HepG2 (cell line): ENCODE measurements around the gene MGMT. TPM values are rescaled to one million over a fixed set of nuclear protein-coding genes. Genes with fewer than 3 reads are reported as not detected.

Experiments
- ATAC-seq: fragments of 200-7000 bp; cut with Tn5 transposase; 3 replicates; pipeline ENCODE4 v1.9.1; 2020; ENCODE audit warnings: mild to moderate bottlenecking, moderate library complexity
- BruUV-seq: library from RNA; stranded (reverse); fragments of 400-500 nt; replicated peaks from 2 replicates; lab custom pipeline; 2021; lab: Mats Ljungman, UMichigan
- CTCF ChIA-PET: fragments of 300-600 bp; formaldehyde crosslinking; extraction: SDS; loops from one replicate; lab custom pipeline; 2021; ENCODE audit warnings: low total read pairs, inconsistent platforms, low intra/inter-chr PET ratio; lab: Yijun Ruan, JAX
- POLR2A ChIA-PET: fragments of 350-600 bp; sonication (Branson Sonifier 250); formaldehyde crosslinking; loops from one replicate; lab custom pipeline; 2020; ENCODE audit warnings: antibody characterized with exemption, inconsistent platforms; lab: Yijun Ruan, JAX
- DNase-seq: peaks from one replicate; pipeline ENCODE4 v3.0.0-alpha.2; 2015; ENCODE audit warnings: low spot score
- FAIRE-seq: peaks from 3 replicates; lab custom pipeline; 2011; peaks lifted over from hg19 to GRCh38; lab: Jason Lieb, UNC
- H2AFZ ChIP-seq: one replicate; pipeline ENCODE4 v1.6.1; 2011; ENCODE audit warnings: low read length, inconsistent platforms
- H3K27ac ChIP-seq: fragments of 300-600 bp; 3 replicates; pipeline ENCODE4 v1.8.0; 2011; ENCODE audit warnings: mixed run types, mild to moderate bottlenecking, mixed read lengths, low read length, inconsistent platforms; ENCODE audit not compliant: insufficient read depth; ENCODE audit errors: extremely low read length
- H3K27me3 ChIP-seq, 2 experiments: fragments of 200-600 bp in 1 of 2; 2 replicates in 1 of 2; 3 replicates in 1 of 2; pipeline versions ENCODE4 v1.6.0 to v1.8.0; 2011; ENCODE audit warnings: low read length in 2 of 2, mild to moderate bottlenecking in 2 of 2, moderate library complexity in 2 of 2, inconsistent platforms in 1 of 2; ENCODE audit not compliant: insufficient read depth in 2 of 2, control insufficient read depth in 1 of 2
- H3K36me3 ChIP-seq, 2 experiments: fragments of 200-600 bp in 1 of 2; replicated peaks in 1 of 2; 2 replicates in 1 of 2; 3 replicates in 1 of 2; pipeline versions ENCODE4 v1.5.1 to v1.8.0; 2011; ENCODE audit warnings: low read length in 2 of 2, inconsistent platforms in 1 of 2; ENCODE audit not compliant: insufficient read depth in 2 of 2, control insufficient read depth in 1 of 2
- H3K4me1 ChIP-seq: 2 replicates; pipeline ENCODE4 v1.5.1; 2012; ENCODE audit warnings: low read length, inconsistent platforms; ENCODE audit not compliant: insufficient read depth
- H3K4me2 ChIP-seq: 2 replicates; pipeline ENCODE4 v1.6.0; 2011; ENCODE audit warnings: low read depth, low read length, inconsistent platforms
- H3K4me3 ChIP-seq, 3 experiments: fragments of 200-600 bp in 1 of 3; sonication (generic), shearing (Covaris generic) in 1 of 3; replicated peaks in 1 of 3; 2 replicates each; pipeline ENCODE4 v1.5.1; 2011 to 2016; ENCODE audit warnings: low read length in 3 of 3, inconsistent platforms in 2 of 3, low read depth in 2 of 3, mild to moderate bottlenecking in 2 of 3, control low read depth in 1 of 3, mixed read lengths in 1 of 3; ENCODE audit not compliant: insufficient read depth in 1 of 3
- H3K79me2 ChIP-seq: one replicate; pipeline ENCODE4 v1.6.1; 2011; ENCODE audit warnings: low read length, inconsistent platforms; ENCODE audit not compliant: insufficient read depth
- H3K9ac ChIP-seq: 2 replicates; pipeline ENCODE4 v1.6.0; 2011; ENCODE audit warnings: mild to moderate bottlenecking, low read depth, low read length, inconsistent platforms; ENCODE audit not compliant: insufficient read depth
- H3K9me3 ChIP-seq: 2 replicates; pipeline ENCODE4 v1.5.1; 2012; ENCODE audit warnings: mild to moderate bottlenecking, low read length
- H4K20me1 ChIP-seq: 2 replicates; pipeline ENCODE4 v1.6.0; 2011; ENCODE audit warnings: inconsistent platforms, mild to moderate bottlenecking, low read length, moderate library complexity; ENCODE audit not compliant: insufficient read depth
- ARID4A ChIP-seq: sonication (generic); formaldehyde crosslinking; IDR thresholded peaks from 2 replicates; pipeline ENCODE4 v1.5.0; 2020; ENCODE audit warnings: mild to moderate bottlenecking, missing genetic modification reagents, borderline replicate concordance
- PHF20 ChIP-seq: sonication (generic); formaldehyde crosslinking; IDR thresholded peaks from 2 replicates; pipeline ENCODE4 v1.5.0; 2020; ENCODE audit warnings: mild to moderate bottlenecking, missing genetic modification reagents
- XBP1 ChIP-seq: sonication (generic); formaldehyde crosslinking; IDR thresholded peaks from 2 replicates; pipeline ENCODE4 v1.5.0; 2020; ENCODE audit warnings: missing genetic modification reagents
- ZBTB21 ChIP-seq: sonication (generic); formaldehyde crosslinking; IDR thresholded peaks from 2 replicates; pipeline ENCODE4 v1.4.0; 2020; ENCODE audit warnings: missing genetic modification reagents
- ZFP36L1 ChIP-seq: sonication (generic); formaldehyde crosslinking; IDR thresholded peaks from 2 replicates; pipeline ENCODE4 v1.8.0; 2022; ENCODE audit warnings: mild to moderate bottlenecking, missing genetic modification reagents, moderate library complexity
- ZNF34 ChIP-seq: sonication (generic); formaldehyde crosslinking; IDR thresholded peaks from 2 replicates; pipeline ENCODE4 v1.4.0; 2020; ENCODE audit warnings: mild to moderate bottlenecking, missing genetic modification reagents, borderline replicate concordance
- WGBS: methylation state at CpG from one replicate; pipeline ENCODE4 v1.1.6; 2017; ENCODE audit warnings: low lambda C conversion rate; 5-methylcytosine and 5-hydroxymethylcytosine counted together
- in situ Hi-C: cut with HindIII; loops from 2 replicates; pipeline ENCODE4 v1.10.0; 2017; ENCODE audit warnings: low pct_unique_long_range_greater_than_20kb; ENCODE audit not compliant: extremely low pct_ligation_motif_present
- intact Hi-C: fragments of 100-400 bp; cut with micrococcal nuclease; formaldehyde crosslinking; loops from one replicate; pipeline ENCODE4 v1.10.0; 2022; ENCODE audit not compliant: unreplicated experiment
- polyA plus RNA-seq, 8 experiments: library from polyadenylated mRNA; depleted of rRNA in 3 of 8; stranded (reverse) in 7 of 8; unstranded in 1 of 8; fragments of >200 nt; fragmentation: Illumina TruSeq in 4 of 8; extraction: Trizol in 4 of 8; gene quantifications; 2 replicates each; pipeline versions ENCODE4 v1.2.1 to v1.2.3, GENCODE V29; 2011 to 2016; ENCODE audit warnings: low read depth in 4 of 8, missing spikeins in 1 of 8, mixed read lengths in 1 of 8; ENCODE audit not compliant: insufficient read depth in 1 of 8
- total RNA-seq, 5 experiments: library from RNA; depleted of rRNA; stranded (reverse); fragments of >200 nt; fragmentation: Illumina TruSeq; extraction: Trizol; gene quantifications; 2 replicates each; pipeline ENCODE4 v1.2.3, GENCODE V29; 2016; ENCODE audit warnings: low read depth in 1 of 5
- TF ChIP-seq, protein P1 (sequence below): sonication (generic); formaldehyde crosslinking; IDR thresholded peaks from 2 replicates; pipeline ENCODE4 v1.4.0; 2020; ENCODE audit warnings: missing genetic modification reagents
- TF ChIP-seq, protein P2 (sequence below), 2 experiments: sonication (generic) in 1 of 2; formaldehyde crosslinking in 1 of 2; IDR thresholded peaks; 2 replicates each; pipeline versions ENCODE4 v1.6.1 to v1.9.0; 2014 to 2022; ENCODE audit warnings: antibody characterized with exemption in 1 of 2, borderline replicate concordance in 1 of 2, inconsistent platforms in 1 of 2, low read depth in 1 of 2, missing genetic modification reagents in 1 of 2

The MGMT gene
- total and polyA plus RNA-seq, 2 of the 13 experiments (the other 11 are each of a cell fraction or from before 2014, with no cell fraction given): 12.0 to 19.5 TPM

DNA sequence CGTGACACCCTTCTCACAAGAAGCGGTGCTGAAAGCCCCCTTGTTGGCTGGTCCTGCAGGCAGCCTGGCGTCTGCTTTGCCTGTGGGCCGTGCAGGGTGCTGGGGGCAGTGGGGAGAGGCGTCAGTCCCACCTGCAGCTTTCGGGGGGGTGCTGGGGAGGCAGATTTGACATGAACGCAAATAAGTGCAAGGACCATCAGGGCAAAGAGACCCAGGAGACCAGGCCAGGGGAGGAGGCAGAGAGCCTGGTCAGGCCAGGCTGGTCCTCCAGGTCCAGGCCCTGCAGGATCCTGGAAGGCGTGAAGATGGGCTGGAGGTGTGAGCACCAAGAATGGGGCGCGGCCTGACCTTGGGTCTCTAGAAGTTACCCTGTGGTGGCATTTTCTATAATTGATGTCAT lies 81.6 kb downstream of the MGMT start:
- CTCF ChIA-PET: no interaction called here
- TF ChIP-seq, protein P1, sequence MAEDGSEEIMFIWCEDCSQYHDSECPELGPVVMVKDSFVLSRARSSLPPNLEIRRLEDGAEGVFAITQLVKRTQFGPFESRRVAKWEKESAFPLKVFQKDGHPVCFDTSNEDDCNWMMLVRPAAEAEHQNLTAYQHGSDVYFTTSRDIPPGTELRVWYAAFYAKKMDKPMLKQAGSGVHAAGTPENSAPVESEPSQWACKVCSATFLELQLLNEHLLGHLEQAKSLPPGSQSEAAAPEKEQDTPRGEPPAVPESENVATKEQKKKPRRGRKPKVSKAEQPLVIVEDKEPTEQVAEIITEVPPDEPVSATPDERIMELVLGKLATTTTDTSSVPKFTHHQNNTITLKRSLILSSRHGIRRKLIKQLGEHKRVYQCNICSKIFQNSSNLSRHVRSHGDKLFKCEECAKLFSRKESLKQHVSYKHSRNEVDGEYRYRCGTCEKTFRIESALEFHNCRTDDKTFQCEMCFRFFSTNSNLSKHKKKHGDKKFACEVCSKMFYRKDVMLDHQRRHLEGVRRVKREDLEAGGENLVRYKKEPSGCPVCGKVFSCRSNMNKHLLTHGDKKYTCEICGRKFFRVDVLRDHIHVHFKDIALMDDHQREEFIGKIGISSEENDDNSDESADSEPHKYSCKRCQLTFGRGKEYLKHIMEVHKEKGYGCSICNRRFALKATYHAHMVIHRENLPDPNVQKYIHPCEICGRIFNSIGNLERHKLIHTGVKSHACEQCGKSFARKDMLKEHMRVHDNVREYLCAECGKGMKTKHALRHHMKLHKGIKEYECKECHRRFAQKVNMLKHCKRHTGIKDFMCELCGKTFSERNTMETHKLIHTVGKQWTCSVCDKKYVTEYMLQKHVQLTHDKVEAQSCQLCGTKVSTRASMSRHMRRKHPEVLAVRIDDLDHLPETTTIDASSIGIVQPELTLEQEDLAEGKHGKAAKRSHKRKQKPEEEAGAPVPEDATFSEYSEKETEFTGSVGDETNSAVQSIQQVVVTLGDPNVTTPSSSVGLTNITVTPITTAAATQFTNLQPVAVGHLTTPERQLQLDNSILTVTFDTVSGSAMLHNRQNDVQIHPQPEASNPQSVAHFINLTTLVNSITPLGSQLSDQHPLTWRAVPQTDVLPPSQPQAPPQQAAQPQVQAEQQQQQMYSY (CRISPR knock-in tag): no peak
- TF ChIP-seq ZFP36L1 (CRISPR knock-in tag) (no peak), ARID4A (CRISPR knock-in tag) (no peak), XBP1 (CRISPR knock-in tag) (no peak), PHF20 (no peak), ZBTB21 (CRISPR knock-in tag) (no peak), ZNF34 (no peak)
- TF ChIP-seq, protein P2, sequence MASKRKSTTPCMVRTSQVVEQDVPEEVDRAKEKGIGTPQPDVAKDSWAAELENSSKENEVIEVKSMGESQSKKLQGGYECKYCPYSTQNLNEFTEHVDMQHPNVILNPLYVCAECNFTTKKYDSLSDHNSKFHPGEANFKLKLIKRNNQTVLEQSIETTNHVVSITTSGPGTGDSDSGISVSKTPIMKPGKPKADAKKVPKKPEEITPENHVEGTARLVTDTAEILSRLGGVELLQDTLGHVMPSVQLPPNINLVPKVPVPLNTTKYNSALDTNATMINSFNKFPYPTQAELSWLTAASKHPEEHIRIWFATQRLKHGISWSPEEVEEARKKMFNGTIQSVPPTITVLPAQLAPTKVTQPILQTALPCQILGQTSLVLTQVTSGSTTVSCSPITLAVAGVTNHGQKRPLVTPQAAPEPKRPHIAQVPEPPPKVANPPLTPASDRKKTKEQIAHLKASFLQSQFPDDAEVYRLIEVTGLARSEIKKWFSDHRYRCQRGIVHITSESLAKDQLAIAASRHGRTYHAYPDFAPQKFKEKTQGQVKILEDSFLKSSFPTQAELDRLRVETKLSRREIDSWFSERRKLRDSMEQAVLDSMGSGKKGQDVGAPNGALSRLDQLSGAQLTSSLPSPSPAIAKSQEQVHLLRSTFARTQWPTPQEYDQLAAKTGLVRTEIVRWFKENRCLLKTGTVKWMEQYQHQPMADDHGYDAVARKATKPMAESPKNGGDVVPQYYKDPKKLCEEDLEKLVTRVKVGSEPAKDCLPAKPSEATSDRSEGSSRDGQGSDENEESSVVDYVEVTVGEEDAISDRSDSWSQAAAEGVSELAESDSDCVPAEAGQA (IDR thresholded peaks at IDR 0.05; ENCODE audit: low read depth): no peak
- TF ChIP-seq, protein P2 (CRISPR knock-in tag; IDR thresholded peaks at IDR 0.05; ENCODE audit: borderline replicate concordance): no peak

More for the DNA sequence above, 81.6 kb downstream of the MGMT start:
- in situ Hi-C loops (no loop called here), intact Hi-C loops (no loop called here)
- no peaks in the 10 kb centered on the region; the same call in 1 of the 2 replicates for H3K9me3 ChIP-seq
- H2AFZ ChIP-seq: no peak overlapping the region
- BruUV-seq: no TSS peak
- H3K36me3 ChIP-seq: 0 out of 5 replicates have a peak, but pooled peaks cover 0 to 1% of the 10 kb centered on the region in 2 experiments
- FAIRE-seq: no peak
- no peak overlapping the region for H3K9ac ChIP-seq
- H3K27ac ChIP-seq: no peak overlapping the region
- no peaks in the 10 kb centered on the region for H4K20me1 ChIP-seq
- WGBS: 75% methylated on average over 10 of the region's 10 CpGs
- DNase-seq: no peak
- no peaks in the 10 kb centered on the region for H3K4me1 ChIP-seq
- no peak overlapping the region for H3K4me2 ChIP-seq
- H3K79me2 ChIP-seq: no peaks in the 10 kb centered on the region
- no peak overlapping the region for H3K4me3 ChIP-seq
- ATAC-seq: no peak
- POLR2A ChIA-PET: interaction anchor here (1.4 kb wide), 1 partner anchor 13 kb away, joined by 3 read pairs; no protein-coding TSS in a partner anchor
- H3K27me3 ChIP-seq: no peaks in the 10 kb centered on the region
